Activated T-helper 1 cell treated with anti-CD3 and anti-CD28 coated beads, Interleukin-12 subunit alpha, Interleukin-12 subunit beta, Interleukin-2, Interleukin-4 antibody, amounts not matched to agents 30 ng/mL and 10 ng/mL and 1 ng/mL, durations not matched to agents 14 hours and 24 hours and 36 hours (primary cell): ENCODE results near the gene NAMPT. TPM values are rescaled to one million over a fixed set of nuclear protein-coding genes. Genes with fewer than 3 reads are reported as not detected.
A peak's percentile ranks its signal among the peaks of the same experiment; 100 is the strongest.

ENCODE experiments used
- DNase-seq: peaks from one replicate; pipeline ENCODE4 v3.0.0; 2021; ENCODE audit warnings: low spot score
- H3K27ac Mint-ChIP-seq: one replicate; pipeline ENCODE4 v1.8.0; 2021; ENCODE audit warnings: mild to moderate bottlenecking, mixed read lengths
- H3K27me3 Mint-ChIP-seq: one replicate; pipeline ENCODE4 v1.8.0; 2022; ENCODE audit warnings: mild to moderate bottlenecking, moderate library complexity, mixed read lengths; ENCODE audit not compliant: insufficient read depth
- H3K36me3 Mint-ChIP-seq: one replicate; pipeline ENCODE4 v1.8.0; 2021; ENCODE audit warnings: low read depth, mixed read lengths
- H3K4me1 Mint-ChIP-seq: one replicate; pipeline ENCODE4 v1.8.0; 2021; ENCODE audit warnings: low read depth, mixed read lengths
- H3K4me3 Mint-ChIP-seq: one replicate; pipeline ENCODE4 v1.8.0; 2021; ENCODE audit warnings: mild to moderate bottlenecking, moderate library complexity, mixed read lengths
- H3K9me3 Mint-ChIP-seq: one replicate; pipeline ENCODE4 v1.8.0; 2021; ENCODE audit warnings: mixed read lengths
- intact Hi-C: fragments of 100-400 bp; cut with micrococcal nuclease; formaldehyde crosslinking; loops from one replicate; pipeline ENCODE4 v1.15.1; 2024
- total RNA-seq: library from RNA; stranded (reverse); gene quantifications from 2 replicates; pipeline ENCODE4 v1.2.3, GENCODE V29; 2022

The NAMPT gene
- total RNA-seq, 1 donor from 2014 or later: 417 TPM

GRCh38 chr7:106290319-106290718 lies 5.5 kb upstream of the NAMPT start:
- intact Hi-C loops: no loop called here
- peaks cover 3% of the 10 kb centered on the region for H3K27me3 Mint-ChIP-seq
- H3K4me1 Mint-ChIP-seq: peaks cover 25% of the 10 kb centered on the region
- H3K4me3 Mint-ChIP-seq: no peak overlapping the region
- H3K9me3 Mint-ChIP-seq: no peaks in the 10 kb centered on the region
- peaks cover 1% of the 10 kb centered on the region for H3K36me3 Mint-ChIP-seq
- no peak for DNase-seq
- H3K27ac Mint-ChIP-seq: no peak overlapping the region

GRCh38 chr7:106289848-106290247 lies 5.1 kb upstream of the NAMPT start:
- no peaks in the 10 kb centered on the region for H3K9me3 Mint-ChIP-seq
- H3K27me3 Mint-ChIP-seq: peaks cover 3% of the 10 kb centered on the region

GRCh38 chr7:106288263-106288662 lies 3.5 kb upstream of the NAMPT start:
- Mint-ChIP-seq H3K36me3 (peaks cover 7% of the 10 kb centered on the region), H3K27ac (no peak overlapping the region), H3K4me1 (peaks cover 32% of the 10 kb centered on the region), H3K4me3 (no peak overlapping the region), H3K27me3 (peaks cover 5% of the 10 kb centered on the region), H3K9me3 (no peaks in the 10 kb centered on the region)
- intact Hi-C loops: loop anchor here (10.0 kb wide), 1 partner anchor 1377 kb away; the partner anchor contains the start of gene SLC26A4
- no peak for DNase-seq

More at GRCh38 chr7:106289848-106290247, 5.1 kb upstream of the NAMPT start:
- Mint-ChIP-seq H3K4me3 (no peak overlapping the region), H3K4me1 (peaks cover 26% of the 10 kb centered on the region), H3K36me3 (peaks cover 1% of the 10 kb centered on the region), H3K27ac (no peak overlapping the region)
- DNase-seq: no peak
- intact Hi-C loops: loop anchor here (10.0 kb wide), 1 partner anchor 1375 kb away; the partner anchor contains the start of gene SLC26A4

- peaks cover 8% of the 10 kb centered on the region for H3K36me3 Mint-ChIP-seq
- peaks cover 5% of the 10 kb centered on the region for H3K27me3 Mint-ChIP-seq
- H3K4me3 Mint-ChIP-seq: no peak overlapping the region
- H3K27ac Mint-ChIP-seq: peak overlapping the region; percentile 25
- no peaks in the 10 kb centered on the region for H3K9me3 Mint-ChIP-seq
- H3K4me1 Mint-ChIP-seq: peaks cover 32% of the 10 kb centered on the region
- intact Hi-C loops: loop anchor here (2.0 to 10.0 kb wide), 2 partner anchors 577 to 1377 kb away; partner anchors contain the start of genes PIK3CG and SLC26A4
- no peak for DNase-seq
These were observed 3.0 kb upstream of the NAMPT start for GRCh38 chr7:106287786-106288185.

GRCh38 chr7:106285855-106286492 lies 1.2 kb upstream of the NAMPT start:
- H3K4me1 Mint-ChIP-seq: peaks cover 50% of the 10 kb centered on the region
- DNase-seq: no peak
- H3K36me3 Mint-ChIP-seq: peaks cover 24% of the 10 kb centered on the region
- no peaks in the 10 kb centered on the region for H3K9me3 Mint-ChIP-seq
- H3K27me3 Mint-ChIP-seq: peaks cover 2% of the 10 kb centered on the region
- intact Hi-C loops: loop anchor here (1.0 to 10.0 kb wide), 19 partner anchors 31 to 1379 kb away; partner anchors contain the start of genes CCDC71L, PIK3CG, SLC26A4 and SYPL1
- peak overlapping the region; percentile 95 for H3K4me3 Mint-ChIP-seq
- peak overlapping the region; percentile 99 for H3K27ac Mint-ChIP-seq

- Mint-ChIP-seq H3K27ac (peak overlapping the region; percentile 99), H3K4me3 (peak overlapping the region; percentile 95), H3K27me3 (peaks cover 2% of the 10 kb centered on the region), H3K9me3 (no peaks in the 10 kb centered on the region), H3K4me1 (peaks cover 53% of the 10 kb centered on the region), H3K36me3 (peaks cover 23% of the 10 kb centered on the region)
- peak; percentile 96 for DNase-seq
- intact Hi-C loops: loop anchor here (1.0 to 10.0 kb wide), 10 partner anchors 120 to 1380 kb away; partner anchors contain the start of genes CCDC71L, SLC26A4 and SYPL1
These were observed 470 bp upstream of the NAMPT start for GRCh38 chr7:106285051-106285854.

GRCh38 chr7:106283831-106284713 lies 711 bp downstream of the NAMPT start:
- no peaks in the 10 kb centered on the region for H3K9me3 Mint-ChIP-seq
- peaks cover 65% of the 10 kb centered on the region for H3K4me1 Mint-ChIP-seq

GRCh38 chr7:106283501-106283830 lies 1.3 kb downstream of the NAMPT start:
- no peak for DNase-seq
- Mint-ChIP-seq H3K4me3 (peak overlapping the region; percentile 100), H3K27ac (peak overlapping the region; percentile 98), H3K4me1 (peaks cover 70% of the 10 kb centered on the region), H3K27me3 (peaks cover 2% of the 10 kb centered on the region), H3K36me3 (peaks cover 38% of the 10 kb centered on the region), H3K9me3 (no peaks in the 10 kb centered on the region)
- intact Hi-C loops: loop anchor here (2.0 to 10.0 kb wide), 2 partner anchors 107 to 1381 kb away; partner anchors contain the start of gene SLC26A4

More at GRCh38 chr7:106283831-106284713, 711 bp downstream of the NAMPT start:
- Mint-ChIP-seq H3K36me3 (peaks cover 34% of the 10 kb centered on the region), H3K27me3 (peaks cover 2% of the 10 kb centered on the region), H3K27ac (peak overlapping the region; percentile 98), H3K4me3 (peak overlapping the region; percentile 100)
- DNase-seq: peak; percentile 30
- intact Hi-C loops: loop anchor here (2.0 to 10.0 kb wide), 5 partner anchors 107 to 1381 kb away; partner anchors contain the start of genes CCDC71L, SLC26A4 and SYPL1

GRCh38 chr7:106282852-106283251 lies 1.9 kb downstream of the NAMPT start:
- DNase-seq: no peak
- Mint-ChIP-seq H3K9me3 (no peaks in the 10 kb centered on the region), H3K4me1 (peaks cover 70% of the 10 kb centered on the region), H3K4me3 (peak overlapping the region; percentile 100), H3K36me3 (peaks cover 43% of the 10 kb centered on the region), H3K27me3 (peaks cover 2% of the 10 kb centered on the region), H3K27ac (peak overlapping the region; percentile 74)
- intact Hi-C loops: loop anchor here (2.0 to 10.0 kb wide), 2 partner anchors 106 to 1382 kb away; partner anchors contain the start of gene SLC26A4

GRCh38 chr7:106282390-106282789 lies 2.4 kb downstream of the NAMPT start:
- peaks cover 48% of the 10 kb centered on the region for H3K36me3 Mint-ChIP-seq
- DNase-seq: no peak
- intact Hi-C loops: loop anchor here (2.0 to 10.0 kb wide), 2 partner anchors 106 to 1382 kb away; partner anchors contain the start of gene SLC26A4
- peak overlapping the region; percentile 74 for H3K27ac Mint-ChIP-seq
- H3K9me3 Mint-ChIP-seq: no peaks in the 10 kb centered on the region
- peaks cover 2% of the 10 kb centered on the region for H3K27me3 Mint-ChIP-seq
- peaks cover 73% of the 10 kb centered on the region for H3K4me1 Mint-ChIP-seq
- peak overlapping the region; percentile 100 for H3K4me3 Mint-ChIP-seq

GRCh38 chr7:106281585-106282318 lies 3.0 kb downstream of the NAMPT start:
- Mint-ChIP-seq H3K27ac (peak overlapping the region; percentile 74), H3K9me3 (no peaks in the 10 kb centered on the region), H3K27me3 (peaks cover 2% of the 10 kb centered on the region), H3K4me1 (peaks cover 73% of the 10 kb centered on the region), H3K4me3 (peak overlapping the region; percentile 100), H3K36me3 (peaks cover 53% of the 10 kb centered on the region)
- intact Hi-C loops: loop anchor here (2.0 to 10.0 kb wide), 2 partner anchors 105 to 1383 kb away; partner anchors contain the start of gene SLC26A4
- no peak for DNase-seq
